Ascending aorta (tissue), 2 donors: Measurements from ENCODE around the gene TPP2. TPM values are rescaled to one million over a fixed set of nuclear protein-coding genes. Genes with fewer than 3 reads are reported as not detected.

ENCODE experiments used
- DNase-seq, 2 donors: peaks; one replicate each; pipeline ENCODE4 v3.0.0-alpha.2; 2019; ENCODE audit warnings: low spot score in 2 of 2
- H3K27ac ChIP-seq, 2 donors: fragments of 200-600 bp; sonication (generic); one replicate each; pipeline ENCODE4 v1.5.1; 2016 to 2017; ENCODE audit warnings: mild to moderate bottlenecking in 1 of 2
- H3K27me3 ChIP-seq: fragments of 200-600 bp; sonication (generic); one replicate; pipeline ENCODE4 v1.5.1; 2017
- H3K36me3 ChIP-seq, 2 donors: fragments of 200-600 bp; sonication (generic); one replicate each; pipeline ENCODE4 v1.5.1; 2016
- H3K4me1 ChIP-seq, 2 donors: fragments of 200-600 bp; sonication (generic); one replicate each; pipeline ENCODE4 v1.5.1; 2016 to 2017; ENCODE audit warnings: mild to moderate bottlenecking in 1 of 2
- H3K4me3 ChIP-seq, 2 donors: fragments of 200-600 bp; sonication (generic); one replicate each; pipeline ENCODE4 v1.5.1; 2016 to 2017; ENCODE audit warnings: mild to moderate bottlenecking in 1 of 2
- H3K9me3 ChIP-seq, 2 donors: fragments of 200-600 bp; sonication (generic); one replicate each; pipeline ENCODE4 v1.5.1; 2016
- CTCF ChIP-seq, 3 experiments: fragments of 200-600 bp in 2 of 3; fragments of 450-650 bp in 1 of 3; sonication (generic) in 2 of 3; IDR thresholded peaks; one replicate each; pipeline ENCODE4 v1.5.1; 2016 to 2019; ENCODE audit warnings: antibody characterized with exemption in 3 of 3, mild to moderate bottlenecking in 1 of 3, moderate library complexity in 1 of 3
- intact Hi-C: fragments of 100-400 bp; cut with DNase I; formaldehyde crosslinking; loops from one replicate; pipeline ENCODE4 v1.15.1; 2023
- total RNA-seq: library from RNA; depleted of rRNA; stranded (reverse); fragments of >200 nt; gene quantifications from one replicate; pipeline ENCODE4 v1.1.0, GENCODE V29; 2016

The TPP2 gene
- total RNA-seq, 1 donor from 2014 or later: 21.4 TPM

- intact Hi-C loops: no loop called here
- no peaks in the 10 kb centered on the region for H3K27me3 ChIP-seq
- DNase-seq: no peak
- H3K9me3 ChIP-seq: no peaks in the 10 kb centered on the region
- H3K36me3 ChIP-seq: no peaks in the 10 kb centered on the region
- no peak for TF ChIP-seq CTCF (IDR thresholded peaks at IDR 0.05)
- H3K4me3 ChIP-seq: no peak within 1 kb of the TSS
- H3K27ac ChIP-seq: no peak within 1 kb of the TSS
- no peaks in the 10 kb centered on the region for H3K4me1 ChIP-seq
Observed at GRCh38 chr13:102694937-102695336, 98.2 kb downstream of the TPP2 start, which contains the start of gene METTL21C. Gene METTL21C, minus strand, starts transcription at chr13:102695044. Its CDS starts 546 bp downstream, at chr13:102694498.

GRCh38 chr13:102696465-102696864 lies 99.7 kb downstream of the TPP2 start:
- H3K36me3 ChIP-seq: no peaks in the 10 kb centered on the region
- no peak for TF ChIP-seq CTCF (IDR thresholded peaks at IDR 0.05)
- no peak for DNase-seq
- no peaks in the 10 kb centered on the region for H3K9me3 ChIP-seq
- intact Hi-C loops: no loop called here
- H3K4me1 ChIP-seq: no peaks in the 10 kb centered on the region
- no peaks in the 10 kb centered on the region for H3K27me3 ChIP-seq
- no peak overlapping the region for H3K4me3 ChIP-seq
- H3K27ac ChIP-seq: no peak overlapping the region

- intact Hi-C loops: no loop called here
- Histone ChIP-seq H3K27me3 (no peaks in the 10 kb centered on the region), H3K27ac (no peak overlapping the region), H3K4me1 (no peaks in the 10 kb centered on the region), H3K4me3 (no peak overlapping the region), H3K36me3 (no peaks in the 10 kb centered on the region), H3K9me3 (no peaks in the 10 kb centered on the region)
- TF ChIP-seq CTCF (IDR thresholded peaks at IDR 0.05): no peak
- DNase-seq: no peak
Observed at GRCh38 chr13:102697264-102697663, 100.5 kb downstream of the TPP2 start.

GRCh38 chr13:102697929-102698648 lies 101.3 kb downstream of the TPP2 start:
- H3K4me3 ChIP-seq: no peak overlapping the region
- intact Hi-C loops: no loop called here
- H3K27me3 ChIP-seq: no peaks in the 10 kb centered on the region
- no peak overlapping the region for H3K27ac ChIP-seq
- H3K36me3 ChIP-seq: no peaks in the 10 kb centered on the region
- H3K4me1 ChIP-seq: no peaks in the 10 kb centered on the region
- no peaks in the 10 kb centered on the region for H3K9me3 ChIP-seq
- no peak for DNase-seq
- TF ChIP-seq CTCF (IDR thresholded peaks at IDR 0.05): no peak

- H3K9me3 ChIP-seq: no peaks in the 10 kb centered on the region
- no peak overlapping the region for H3K27ac ChIP-seq
- intact Hi-C loops: no loop called here
- TF ChIP-seq CTCF (IDR thresholded peaks at IDR 0.05): no peak
- H3K4me3 ChIP-seq: no peak overlapping the region
- DNase-seq: no peak
- H3K36me3 ChIP-seq: no peaks in the 10 kb centered on the region
- H3K4me1 ChIP-seq: no peaks in the 10 kb centered on the region
- H3K27me3 ChIP-seq: no peaks in the 10 kb centered on the region
Observed at GRCh38 chr13:102698649-102698980, 101.8 kb downstream of the TPP2 start.

GRCh38 chr13:102699504-102699903 lies 102.7 kb downstream of the TPP2 start:
- no peak for DNase-seq
- Histone ChIP-seq H3K4me1 (no peaks in the 10 kb centered on the region), H3K36me3 (no peaks in the 10 kb centered on the region), H3K9me3 (no peaks in the 10 kb centered on the region), H3K27ac (no peak overlapping the region), H3K4me3 (no peak overlapping the region), H3K27me3 (no peaks in the 10 kb centered on the region)
- TF ChIP-seq CTCF (IDR thresholded peaks at IDR 0.05): no peak
- intact Hi-C loops: no loop called here
